SK-N-SH (cell line): ENCODE data around the gene GCSAML. TPM values are rescaled to one million over a fixed set of nuclear protein-coding genes. Genes with fewer than 3 reads are reported as not detected.

Experiments used
- CTCF ChIA-PET: fragments of 300-600, 350-600 bp; formaldehyde crosslinking; extraction: SDS; loops from one replicate; lab custom pipeline; 2021; lab: Yijun Ruan, JAX
- POLR2A ChIA-PET: fragments of 350-600 bp; sonication (Branson Sonifier 250); formaldehyde crosslinking; extraction: SDS; loops from one replicate; lab custom pipeline; 2020; ENCODE audit warnings: antibody characterized with exemption, inconsistent platforms; lab: Yijun Ruan, JAX
- DNase-seq: peaks from one replicate; pipeline ENCODE4 v3.0.0; 2012
- H2AFZ ChIP-seq: fragments of 200-600 bp; sonication (generic); 2 replicates; pipeline ENCODE4 v1.8.1; 2016; ENCODE audit warnings: antibody characterized with exemption, mild to moderate bottlenecking, low read depth
- H3F3A ChIP-seq: fragments of 200-600 bp; sonication (generic); replicated peaks from 2 replicates; pipeline ENCODE3; 2016; ENCODE audit warnings: antibody characterized with exemption, mild to moderate bottlenecking; ENCODE audit not compliant: insufficient read depth
- H3K27ac ChIP-seq, 2 experiments: fragments of 200-500 bp in 1 of 2; fragments of 200-600 bp in 1 of 2; sonication (Bioruptor generic) in 1 of 2; sonication (generic), shearing (Covaris generic) in 1 of 2; 2 replicates each; pipeline versions ENCODE4 v1.5.1 to v1.6.1; 2014 to 2016; ENCODE audit warnings: low read depth in 2 of 2, inconsistent platforms in 1 of 2, low read length in 1 of 2, mild to moderate bottlenecking in 1 of 2, mixed read lengths in 1 of 2
- H3K27me3 ChIP-seq: fragments of 200-600 bp; sonication (generic), shearing (Covaris generic); 2 replicates; pipeline ENCODE4 v1.6.1; 2016; ENCODE audit warnings: mixed run types; ENCODE audit not compliant: insufficient read depth
- H3K36me3 ChIP-seq, 2 experiments: fragments of 200-500 bp in 1 of 2; fragments of 200-600 bp in 1 of 2; sonication (Bioruptor generic) in 1 of 2; sonication (generic) in 1 of 2; replicated peaks in 1 of 2; 2 replicates each; pipeline versions ENCODE3 to v1.5.1; 2014 to 2016; ENCODE audit warnings: low read length in 1 of 2, mild to moderate bottlenecking in 1 of 2; ENCODE audit not compliant: insufficient read depth in 2 of 2, control insufficient read depth in 1 of 2
- H3K4me1 ChIP-seq, 2 experiments: fragments of 200-500 bp in 1 of 2; fragments of 200-600 bp in 1 of 2; sonication (Bioruptor generic) in 1 of 2; sonication (generic), shearing (Covaris generic) in 1 of 2; 2 replicates each; pipeline versions ENCODE4 v1.5.1 to v1.6.1; 2014 to 2016; ENCODE audit warnings: low read depth in 1 of 2, low read length in 1 of 2, mixed run types in 1 of 2; ENCODE audit not compliant: insufficient read depth in 2 of 2, control insufficient read depth in 1 of 2
- H3K4me2 ChIP-seq: fragments of 200-600 bp; sonication (generic), shearing (Covaris generic); 2 replicates; pipeline ENCODE4 v1.6.1; 2017; ENCODE audit warnings: mixed run types
- H3K4me3 ChIP-seq, 2 experiments: fragments of 200-500 bp in 1 of 2; fragments of 200-600 bp in 1 of 2; sonication (Bioruptor generic) in 1 of 2; sonication (generic), shearing (Covaris generic) in 1 of 2; 2 replicates each; pipeline versions ENCODE4 v1.5.1 to v1.8.1; 2014 to 2016; ENCODE audit warnings: low read depth in 2 of 2, inconsistent platforms in 1 of 2, low read length in 1 of 2, mild to moderate bottlenecking in 1 of 2, mixed read lengths in 1 of 2, moderate library complexity in 1 of 2
- H3K79me2 ChIP-seq: fragments of 200-600 bp; sonication (generic); 2 replicates; pipeline ENCODE4 v1.8.1; 2017; ENCODE audit warnings: mild to moderate bottlenecking; ENCODE audit not compliant: insufficient read depth
- H3K9ac ChIP-seq: fragments of 200-600 bp; sonication (generic); 2 replicates; pipeline ENCODE4 v1.6.1; 2017; ENCODE audit warnings: mixed run types
- H3K9me2 ChIP-seq: fragments of 200-600 bp; sonication (generic); 2 replicates; pipeline ENCODE4 v1.6.1; 2017; ENCODE audit warnings: mixed run types
- H3K9me3 ChIP-seq: fragments of 200-600 bp; sonication (generic); 2 replicates; pipeline ENCODE4 v1.6.1; 2017; ENCODE audit warnings: mixed run types, mild to moderate bottlenecking, moderate library complexity
- H4K20me1 ChIP-seq: fragments of 200-600 bp; sonication (generic); 2 replicates; pipeline ENCODE4 v1.6.1; 2017; ENCODE audit warnings: mild to moderate bottlenecking, mixed run types; ENCODE audit not compliant: insufficient read depth
- CHD2 ChIP-seq: fragments of 150-350 bp; IDR thresholded peaks from 2 replicates; pipeline ENCODE4 v1.6.1; 2018; ENCODE audit warnings: low read length; ENCODE audit not compliant: partially characterized antibody
- EZH2phosphoT487 ChIP-seq: fragments of 200-600 bp; sonication (generic); IDR thresholded peaks from 2 replicates; pipeline ENCODE4 v1.6.1; 2017; ENCODE audit warnings: low read depth, mixed run types, mild to moderate bottlenecking, antibody characterized with exemption, moderate library complexity, borderline replicate concordance
- FOXJ3 ChIP-seq: sonication (generic); formaldehyde crosslinking; IDR thresholded peaks from 2 replicates; pipeline ENCODE4 v1.5.1; 2020; ENCODE audit warnings: mild to moderate bottlenecking, missing genetic modification reagents
- IRF3 ChIP-seq: fragments of 150-350 bp; IDR thresholded peaks from 2 replicates; pipeline ENCODE4 v1.6.1; 2016; ENCODE audit warnings: mild to moderate bottlenecking, low read depth, low read length
- JUND ChIP-seq: IDR thresholded peaks from 2 replicates; pipeline ENCODE4 v1.4.0; 2012
- MAX ChIP-seq: IDR thresholded peaks from 2 replicates; pipeline ENCODE4 v1.4.0; 2012; ENCODE audit warnings: low read depth
- MXI1 ChIP-seq: IDR thresholded peaks from 2 replicates; pipeline ENCODE4 v1.6.1; 2012; ENCODE audit warnings: mild to moderate bottlenecking, low read depth, low read length, improper control_type of control experiment
- POLR2AphosphoS5 ChIP-seq: IDR thresholded peaks from 2 replicates; pipeline ENCODE4 v1.6.1; 2012; ENCODE audit warnings: low read depth, low read length
- RAD21 ChIP-seq: IDR thresholded peaks from 2 replicates; pipeline ENCODE4 v1.6.1; 2012; ENCODE audit warnings: mild to moderate bottlenecking, low read length
- RCOR1 ChIP-seq: fragments of 150-350 bp; IDR thresholded peaks from 2 replicates; pipeline ENCODE4 v1.6.1; 2017; ENCODE audit warnings: antibody characterized with exemption, low read length
- REST ChIP-seq: IDR thresholded peaks from 2 replicates; pipeline ENCODE4 v1.6.1; 2012; ENCODE audit warnings: mild to moderate bottlenecking, low read depth, low read length, moderate library complexity
- RFX5 ChIP-seq: IDR thresholded peaks from 2 replicates; pipeline ENCODE4 v1.6.1; 2012; ENCODE audit warnings: mild to moderate bottlenecking, improper control_type of control experiment, low read length
- SIN3A ChIP-seq: IDR thresholded peaks from 2 replicates; pipeline ENCODE4 v1.6.1; 2012; ENCODE audit warnings: low read depth, mild to moderate bottlenecking, low read length, moderate library complexity, borderline replicate concordance
- TAF1 ChIP-seq: IDR thresholded peaks from 2 replicates; pipeline ENCODE4 v1.6.1; 2012; ENCODE audit warnings: low read depth, mild to moderate bottlenecking, low read length, moderate library complexity, borderline replicate concordance
- USF1 ChIP-seq: IDR thresholded peaks from 2 replicates; pipeline ENCODE4 v1.4.0; 2012; ENCODE audit warnings: low read depth, borderline replicate concordance
- ZBTB33 ChIP-seq: IDR thresholded peaks from 2 replicates; pipeline ENCODE4 v1.4.0; 2012; ENCODE audit warnings: low read depth, borderline replicate concordance
- WGBS: methylation state at CpG from one replicate; pipeline ENCODE4 v1.1.6; 2017; ENCODE audit warnings: low lambda C conversion rate; 5-methylcytosine and 5-hydroxymethylcytosine counted together
- polyA plus RNA-seq, 3 experiments: library from polyadenylated mRNA; depleted of rRNA; stranded (reverse); fragments of >200 nt; gene quantifications; 2 replicates each; pipeline ENCODE4 v1.2.3, GENCODE V29; 2012

Gene GCSAML
- polyA plus RNA-seq (2012; rRNA removed) = not detected in 2 replicates
- polyA plus RNA-seq (2012; cell fraction: cytosol; rRNA removed) = not detected in 2 replicates
- polyA plus RNA-seq (2012; cell fraction: nucleus; rRNA removed) = not detected in 2 replicates

GRCh38 chr1:247548769-247549182, at the start of gene GCSAML:
Gene GCSAML (plus strand): TSS chr1:247549134. CDS start chr1:247549192, 58 bp downstream.
- Histone ChIP-seq H4K20me1 (no peaks in the 10 kb centered on the region), H3K9ac (no peak within 1 kb of the TSS), H3K9me3 (no peaks in the 10 kb centered on the region), H3K36me3 (no peaks in the 10 kb centered on the region), H3K27me3 (no peaks in the 10 kb centered on the region), H3K4me3 (no peak within 1 kb of the TSS), H3K79me2 (no peaks in the 10 kb centered on the region), H3K4me2 (no peak within 1 kb of the TSS), H3K9me2 (no peaks in the 10 kb centered on the region), H3K27ac (no peak within 1 kb of the TSS), H3K4me1 (no peaks in the 10 kb centered on the region), H2AFZ (no peak within 1 kb of the TSS), H3F3A (no peaks in the 10 kb centered on the region)
- ChIA-PET POLR2A (no interaction called here), CTCF (no interaction called here)
- no peak for DNase-seq
- WGBS = 22% methylated on average over 13 of the region's 13 CpGs
- TF ChIP-seq POLR2AphosphoS5 (no peak), IRF3 (no peak), RFX5 (no peak), CHD2 (no peak)

GRCh38 chr1:247500865-247501264, 48.1 kb upstream of the GCSAML start:
- H3K4me3 ChIP-seq = no peak overlapping the region
- DNase-seq = no peak
- ChIA-PET POLR2A (no interaction called here), CTCF (no interaction called here)
- no peak overlapping the region for H3K9ac ChIP-seq
- H3K79me2 ChIP-seq = no peaks in the 10 kb centered on the region
- no peak overlapping the region for H3K27ac ChIP-seq
- H4K20me1 ChIP-seq = no peaks in the 10 kb centered on the region
- 15% methylated on average over 3 of the region's 3 CpGs for WGBS
- H3K9me2 ChIP-seq = no peaks in the 10 kb centered on the region
- no peaks in the 10 kb centered on the region for H3F3A ChIP-seq
- no peaks in the 10 kb centered on the region for H3K4me1 ChIP-seq
- H2AFZ ChIP-seq = no peak overlapping the region
- H3K9me3 ChIP-seq = no peaks in the 10 kb centered on the region
- no peaks in the 10 kb centered on the region for H3K36me3 ChIP-seq
- H3K4me2 ChIP-seq = no peak overlapping the region
- no peaks in the 10 kb centered on the region; the same call in 1 of the 2 replicates for H3K27me3 ChIP-seq
- TF ChIP-seq ZBTB33 (no peak), JUND (no peak), MAX (no peak), FOXJ3 (CRISPR knock-in tag) (no peak), SIN3A (no peak), RAD21 (no peak), IRF3 (no peak), REST (no peak), MXI1 (no peak), TAF1 (no peak), EZH2phosphoT487 (no peak), USF1 (no peak), RCOR1 (no peak)
